PC-3 (cell line): ENCODE results near the gene GPC2.

Experiments
- EZH2 ChIP-seq: fragments of 300-600 bp; sonication (generic); IDR thresholded peaks from one replicate; pipeline ENCODE4 v1.6.1; 2017; ENCODE audit warnings: antibody characterized with exemption, mild to moderate bottlenecking, low read length; ENCODE audit not compliant: unreplicated experiment
- EZH2phosphoT487 ChIP-seq: fragments of 300-600 bp; sonication (generic); IDR thresholded peaks from 2 replicates; pipeline ENCODE4 v1.6.1; 2018; ENCODE audit warnings: mild to moderate bottlenecking, antibody characterized with exemption, low read length, borderline replicate concordance
- TF ChIP-seq, protein P1 (sequence below): fragments of 300-600 bp; sonication (generic); conservative IDR thresholded peaks from 2 replicates; pipeline ENCODE4 v1.5.1; 2017; ENCODE audit warnings: antibody characterized with exemption, low read depth, mild to moderate bottlenecking, low read length

DNA sequence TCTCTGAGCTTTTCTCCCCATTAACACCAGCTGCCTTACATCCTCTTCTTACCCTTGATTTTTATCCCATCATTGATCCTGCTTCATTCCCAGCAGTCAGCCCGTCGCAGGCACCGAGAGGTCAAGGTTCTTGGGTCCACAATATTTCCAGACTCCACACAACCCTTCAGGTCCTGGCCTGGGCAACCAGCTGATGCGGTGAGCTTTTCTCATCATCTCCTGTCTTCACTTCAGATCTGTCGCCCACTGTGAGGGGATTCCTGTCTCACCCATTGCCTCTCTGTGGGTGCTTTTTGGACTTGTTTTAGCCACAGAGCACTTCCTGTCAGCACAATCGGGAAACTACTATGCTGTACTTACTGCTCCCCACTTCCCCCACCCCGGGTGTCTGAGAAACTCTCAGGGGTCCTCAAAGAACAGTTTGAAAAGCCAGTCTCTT, 34.2 kb upstream of the GPC2 start:
- TF ChIP-seq EZH2 (no peak), EZH2phosphoT487 (no peak)
- TF ChIP-seq, protein P1, sequence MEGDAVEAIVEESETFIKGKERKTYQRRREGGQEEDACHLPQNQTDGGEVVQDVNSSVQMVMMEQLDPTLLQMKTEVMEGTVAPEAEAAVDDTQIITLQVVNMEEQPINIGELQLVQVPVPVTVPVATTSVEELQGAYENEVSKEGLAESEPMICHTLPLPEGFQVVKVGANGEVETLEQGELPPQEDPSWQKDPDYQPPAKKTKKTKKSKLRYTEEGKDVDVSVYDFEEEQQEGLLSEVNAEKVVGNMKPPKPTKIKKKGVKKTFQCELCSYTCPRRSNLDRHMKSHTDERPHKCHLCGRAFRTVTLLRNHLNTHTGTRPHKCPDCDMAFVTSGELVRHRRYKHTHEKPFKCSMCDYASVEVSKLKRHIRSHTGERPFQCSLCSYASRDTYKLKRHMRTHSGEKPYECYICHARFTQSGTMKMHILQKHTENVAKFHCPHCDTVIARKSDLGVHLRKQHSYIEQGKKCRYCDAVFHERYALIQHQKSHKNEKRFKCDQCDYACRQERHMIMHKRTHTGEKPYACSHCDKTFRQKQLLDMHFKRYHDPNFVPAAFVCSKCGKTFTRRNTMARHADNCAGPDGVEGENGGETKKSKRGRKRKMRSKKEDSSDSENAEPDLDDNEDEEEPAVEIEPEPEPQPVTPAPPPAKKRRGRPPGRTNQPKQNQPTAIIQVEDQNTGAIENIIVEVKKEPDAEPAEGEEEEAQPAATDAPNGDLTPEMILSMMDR, result no peak
